ENCODE data around the gene KRTAP10-11. TPM values are rescaled to one million over a fixed set of nuclear protein-coding genes. Genes with fewer than 3 reads are reported as not detected.
A peak's percentile ranks its signal among the peaks of the same experiment; 100 is the strongest.

The KRTAP10-11 gene
- total and polyA plus RNA-seq, 12 donors = not detected

DNA sequence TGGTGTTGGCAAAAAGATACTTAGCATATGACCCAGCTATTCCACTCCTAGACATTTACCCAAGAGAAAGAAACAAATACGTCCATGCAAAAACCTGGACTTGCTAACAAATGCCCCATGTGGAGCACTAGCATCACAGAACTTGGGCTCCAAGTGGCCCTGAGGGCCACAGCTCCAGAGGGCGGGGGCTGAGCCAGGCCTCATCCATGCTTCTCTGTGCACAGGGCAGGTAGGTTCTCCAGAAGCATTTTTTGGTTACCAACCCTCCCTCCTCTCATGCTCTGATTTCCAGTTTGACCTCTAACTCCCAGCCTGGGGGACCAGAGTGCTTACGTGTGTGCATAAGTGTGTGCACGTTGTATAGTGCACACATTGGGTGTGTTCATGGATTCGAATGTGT is 18.5 kb downstream of the KRTAP10-11 start:
- Histone ChIP-seq H3K36me3 (no peaks in the 10 kb centered on the region), H3K4me1 (no peaks in the 10 kb centered on the region), H3K4me3 (no peak overlapping the region), H3K9me3 (peaks cover 0 to 19% (median 0%) of the 10 kb centered on the region in 11 donors), H3K27me3 (peaks cover 0 to 6% (median 0%) of the 10 kb centered on the region in 7 donors), H3K27ac (no peak overlapping the region)
- intact Hi-C loops (cut with DNase I) = loop anchor here in 1 of 10 donors (2.0 kb wide), 1 partner anchor 20 kb away; no protein-coding TSS in a partner anchor
- WGBS, 2 donors = 85 to 88% methylated on average over 5 of the region's 5 CpGs
- DNase-seq (no peak), ATAC-seq (no peak)
- TF ChIP-seq CTCF (IDR thresholded peaks at IDR 0.05) = no peak

DNA sequence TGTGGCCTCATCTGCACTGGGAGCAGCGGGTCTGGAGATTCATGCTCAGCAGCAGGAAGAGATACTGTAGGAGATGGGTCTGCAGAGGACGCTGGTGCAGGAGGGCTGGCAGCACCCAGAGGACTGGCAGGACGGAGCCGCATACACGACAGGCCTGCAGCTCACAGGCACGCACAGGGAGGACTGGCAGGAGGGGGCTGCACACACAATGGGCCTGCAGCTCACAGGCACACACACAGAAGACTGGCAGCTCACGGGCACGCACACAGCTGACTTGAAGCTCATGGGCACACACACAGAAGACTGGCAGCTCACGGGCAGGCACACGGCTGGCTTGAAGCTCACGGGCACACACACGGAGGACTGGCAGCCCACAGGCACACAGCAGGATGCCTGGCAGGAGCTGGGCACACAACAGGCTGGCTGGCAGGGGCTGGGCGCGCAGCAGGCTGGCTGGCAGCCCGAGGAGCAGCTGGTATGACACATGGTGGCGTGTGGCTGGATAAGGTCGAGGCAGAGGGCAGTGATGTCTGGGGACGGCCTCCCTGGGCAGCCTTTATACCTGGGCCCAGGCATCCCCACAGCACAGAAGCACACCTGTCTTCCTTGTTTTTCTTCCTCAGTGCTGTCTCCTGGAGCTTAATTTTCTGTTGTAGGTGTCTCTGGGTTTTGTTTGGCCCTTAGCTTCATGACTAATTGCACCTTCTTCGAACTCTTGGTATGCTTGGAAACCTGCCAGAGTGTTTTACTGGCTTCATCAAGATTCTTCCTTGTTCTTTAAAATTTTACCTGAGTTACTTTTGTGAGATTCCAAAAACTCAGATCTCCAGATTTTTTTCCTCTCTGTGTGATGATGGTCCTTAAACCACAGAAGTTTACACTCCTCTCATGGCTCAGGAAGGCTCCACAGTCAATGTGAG is 20.4 kb downstream of the KRTAP10-11 start, which contains the start of gene KRTAP12-2:
Gene KRTAP12-2 (minus strand): TSS at position 527 of the 920 bp plus-strand sequence. CDS start 41 bp downstream, at position 486.
- ATAC-seq = peak; percentile 41 to 99 (median 87)
- Histone ChIP-seq H3K27ac (no peak within 1 kb of the TSS), H3K4me1 (no peaks in the 10 kb centered on the region), H3K9me3 (peaks cover 0 to 35% (median 5%) of the 10 kb centered on the region in 11 donors), H3K36me3 (no peaks in the 10 kb centered on the region), H3K4me3 (no peak within 1 kb of the TSS), H3K27me3 (peaks cover 0 to 3% (median 0%) of the 10 kb centered on the region in 7 donors)
- WGBS, 2 donors = 66 to 75% methylated on average over 19 of the region's 19 CpGs
- intact Hi-C loops (cut with DNase I) = no loop called here
- TF ChIP-seq CTCF (IDR thresholded peaks at IDR 0.05) = no peak
- peak in 1 of 2 donors; percentile 35 for DNase-seq

DNA sequence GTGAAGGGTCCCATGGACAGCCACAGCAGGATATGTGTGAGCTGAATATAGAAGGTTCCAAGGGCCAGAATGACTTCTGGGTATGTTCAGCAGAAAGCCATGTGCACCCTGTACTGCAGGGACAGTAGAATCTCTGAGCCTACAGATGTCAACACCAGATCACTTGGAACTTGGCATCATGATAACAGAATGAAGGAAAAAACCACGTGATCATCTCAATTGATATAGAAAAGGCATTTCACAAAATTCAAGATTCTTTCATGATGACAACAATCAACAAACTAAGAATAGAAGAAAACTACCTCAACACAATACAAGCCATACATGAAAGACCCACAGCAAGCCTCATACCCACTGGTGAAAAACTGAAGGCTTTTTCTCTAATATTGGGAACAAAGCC is 21.4 kb downstream of the KRTAP10-11 start:
- Histone ChIP-seq H3K4me1 (no peaks in the 10 kb centered on the region), H3K4me3 (no peak overlapping the region), H3K27me3 (peaks cover 0 to 3% (median 0%) of the 10 kb centered on the region in 7 donors), H3K27ac (no peak overlapping the region), H3K36me3 (no peaks in the 10 kb centered on the region), H3K9me3 (peaks cover 0 to 44% (median 12%) of the 10 kb centered on the region in 11 donors)
- 57 to 68% methylated on average over 1 of the region's 1 CpG for WGBS, 2 donors
- no peak for DNase-seq
- intact Hi-C loops (cut with DNase I) = no loop called here
- no peak for TF ChIP-seq CTCF (IDR thresholded peaks at IDR 0.05)
- ATAC-seq = no peak

DNA sequence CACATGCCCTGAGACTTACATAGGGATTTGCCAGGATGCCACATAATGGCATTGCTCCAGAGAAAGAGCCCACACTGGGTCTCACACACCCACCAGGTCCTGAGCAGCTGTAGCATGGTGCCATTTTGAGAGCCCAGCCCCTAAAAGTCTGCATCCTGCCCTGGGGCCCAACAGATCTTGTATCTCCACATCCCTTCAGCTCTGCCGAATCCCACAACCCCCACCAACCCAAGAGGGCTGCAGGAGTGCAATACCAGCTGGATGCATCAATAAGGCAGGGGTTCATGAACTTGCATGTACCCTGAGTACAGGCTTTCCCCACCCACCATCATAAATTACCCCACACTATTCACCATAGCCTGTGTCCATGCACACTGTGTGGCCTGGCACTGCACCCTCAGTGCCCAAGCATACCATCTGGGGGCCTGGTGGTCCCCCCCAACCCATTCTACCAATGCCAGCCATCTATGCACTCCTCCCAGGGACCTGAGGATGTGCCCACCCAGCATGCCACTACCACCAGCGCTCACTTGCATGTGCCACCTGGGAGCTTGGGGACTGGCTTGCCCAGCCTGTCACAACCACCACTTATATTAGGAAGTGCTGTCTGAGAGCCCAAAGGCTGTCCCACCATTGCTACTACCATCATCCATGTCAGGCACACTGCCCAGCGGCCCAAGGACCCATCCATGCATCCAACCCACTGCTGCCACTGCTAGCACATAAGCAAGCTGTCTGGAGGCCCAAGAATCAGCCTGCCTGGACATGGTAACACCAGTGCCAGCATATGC is 24.6 kb downstream of the KRTAP10-11 start:
- H3K4me1 ChIP-seq = no peaks in the 10 kb centered on the region
- WGBS, 2 donors = 74 to 76% methylated on average over 3 of the region's 3 CpGs
- ATAC-seq (no peak), DNase-seq (no peak)
- H3K4me3 ChIP-seq = no peak overlapping the region
- peaks cover 0 to 57% (median 25%) of the 10 kb centered on the region in 11 donors for H3K9me3 ChIP-seq
- no peak for TF ChIP-seq CTCF (IDR thresholded peaks at IDR 0.05)
- intact Hi-C loops (cut with DNase I) = no loop called here
- peaks cover 0 to 3% (median 0%) of the 10 kb centered on the region in 7 donors for H3K27me3 ChIP-seq
- no peak overlapping the region for H3K27ac ChIP-seq
- no peaks in the 10 kb centered on the region for H3K36me3 ChIP-seq
